HepG2 (cell line): ENCODE measurements around the gene EGFR. TPM values are rescaled to one million over a fixed set of nuclear protein-coding genes. Genes with fewer than 3 reads are reported as not detected.

Experiments
- ASH2L ChIP-seq: fragments of 300-600, 200-600 bp; sonication (generic); IDR thresholded peaks from 2 replicates; pipeline ENCODE4 v1.7.0; 2017; ENCODE audit warnings: low read depth, mild to moderate bottlenecking, moderate library complexity, mixed read lengths, low read length; ENCODE audit not compliant: insufficient read length
- CEBPB ChIP-seq: IDR thresholded peaks from 2 replicates; pipeline ENCODE4 v1.6.1; 2011; ENCODE audit warnings: low read depth, low read length, improper control_type of control experiment, borderline replicate concordance
- CENPX ChIP-seq: sonication (generic); formaldehyde crosslinking; IDR thresholded peaks from 2 replicates; pipeline ENCODE4 v1.9.0; 2021; ENCODE audit warnings: mild to moderate bottlenecking, missing genetic modification reagents, moderate library complexity
- HIVEP1 ChIP-seq: sonication (generic); formaldehyde crosslinking; IDR thresholded peaks from 2 replicates; pipeline ENCODE4 v1.4.0; 2020; ENCODE audit warnings: mild to moderate bottlenecking, missing genetic modification reagents
- HNRNPH1 ChIP-seq: fragments of 200-400 bp; formaldehyde crosslinking; optimal IDR thresholded peaks from 2 replicates; pipeline ENCODE3; 2017; ENCODE audit warnings: mild to moderate bottlenecking, low read depth, low read length
- IKZF4 ChIP-seq: sonication (generic); formaldehyde crosslinking; IDR thresholded peaks from 2 replicates; pipeline ENCODE4 v1.5.1; 2020; ENCODE audit warnings: borderline replicate concordance, mild to moderate bottlenecking, low read depth, missing genetic modification reagents; ENCODE audit errors: not compliant biosample characterization
- JARID2 ChIP-seq: sonication (generic); formaldehyde crosslinking; IDR thresholded peaks from 2 replicates; pipeline ENCODE4 v1.8.1; 2023; ENCODE audit warnings: missing genetic modification reagents, inconsistent platforms; ENCODE audit not compliant: insufficient replicate concordance
- JDP2 ChIP-seq: sonication (generic); formaldehyde crosslinking; IDR thresholded peaks from 2 replicates; pipeline ENCODE4 v1.8.1; 2022; ENCODE audit warnings: missing genetic modification reagents, borderline replicate concordance
- KDM5A ChIP-seq: fragments of 200-600 bp; sonication (generic); IDR thresholded peaks from 2 replicates; pipeline ENCODE4 v1.7.0; 2018; ENCODE audit warnings: antibody characterized with exemption, mild to moderate bottlenecking, low read length, borderline replicate concordance
- MEF2D ChIP-seq: sonication (generic); formaldehyde crosslinking; IDR thresholded peaks from 2 replicates; pipeline ENCODE4 v1.5.1; 2020; ENCODE audit warnings: mild to moderate bottlenecking, missing genetic modification reagents
- NCOA5 ChIP-seq: sonication (generic); formaldehyde crosslinking; IDR thresholded peaks from 2 replicates; pipeline ENCODE4 v1.4.0; 2020; ENCODE audit warnings: missing genetic modification reagents
- PHF20 ChIP-seq: sonication (generic); formaldehyde crosslinking; IDR thresholded peaks from 2 replicates; pipeline ENCODE4 v1.5.0; 2020; ENCODE audit warnings: mild to moderate bottlenecking, missing genetic modification reagents
- POGZ ChIP-seq: sonication (generic); formaldehyde crosslinking; IDR thresholded peaks from 2 replicates; pipeline ENCODE4 v1.4.0; 2020; ENCODE audit warnings: mild to moderate bottlenecking, missing genetic modification reagents
- SOX6 ChIP-seq, 2 experiments: fragments of 450-650 bp in 1 of 2; sonication (generic) in 1 of 2; formaldehyde crosslinking in 1 of 2; IDR thresholded peaks; 2 replicates each; pipeline versions ENCODE4 v1.4.0 to v1.6.1; 2017 to 2020; ENCODE audit warnings: antibody characterized with exemption in 1 of 2, mild to moderate bottlenecking in 1 of 2, missing genetic modification reagents in 1 of 2
- TCF7L2 ChIP-seq: IDR thresholded peaks from 2 replicates; pipeline ENCODE4 v1.6.1; 2011; ENCODE audit warnings: mild to moderate bottlenecking, low read depth, low read length, moderate library complexity
- TGIF2 ChIP-seq: IDR thresholded peaks from 2 replicates; pipeline ENCODE4 v1.6.1; 2016; ENCODE audit warnings: control low read depth, missing compliant biosample characterization
- ZC3H13 ChIP-seq: sonication (generic); formaldehyde crosslinking; IDR thresholded peaks from 2 replicates; pipeline ENCODE4 v1.8.1; 2023; ENCODE audit warnings: mild to moderate bottlenecking, missing genetic modification reagents, moderate library complexity
- ZNF232 ChIP-seq: sonication (generic); formaldehyde crosslinking; IDR thresholded peaks from 2 replicates; pipeline ENCODE4 v1.4.0; 2020; ENCODE audit warnings: missing genetic modification reagents, borderline replicate concordance
- ZNF44 ChIP-seq: sonication (generic); formaldehyde crosslinking; IDR thresholded peaks from 2 replicates; pipeline ENCODE4 v1.5.1; 2020; ENCODE audit warnings: mild to moderate bottlenecking, missing genetic modification reagents
- ZNF891 ChIP-seq: sonication (generic); formaldehyde crosslinking; IDR thresholded peaks from 2 replicates; pipeline ENCODE4 v1.5.0; 2020; ENCODE audit warnings: mild to moderate bottlenecking, missing genetic modification reagents
- polyA plus RNA-seq, 8 experiments: library from polyadenylated mRNA; depleted of rRNA in 3 of 8; stranded (reverse) in 7 of 8; unstranded in 1 of 8; fragments of >200 nt; fragmentation: Illumina TruSeq in 4 of 8; extraction: Trizol in 4 of 8; gene quantifications; 2 replicates each; pipeline versions ENCODE4 v1.2.1 to v1.2.3, GENCODE V29; 2011 to 2016; ENCODE audit warnings: low read depth in 4 of 8, missing spikeins in 1 of 8, mixed read lengths in 1 of 8; ENCODE audit not compliant: insufficient read depth in 1 of 8
- total RNA-seq, 5 experiments: library from RNA; depleted of rRNA; stranded (reverse); fragments of >200 nt; fragmentation: Illumina TruSeq; extraction: Trizol; gene quantifications; 2 replicates each; pipeline ENCODE4 v1.2.3, GENCODE V29; 2016; ENCODE audit warnings: low read depth in 1 of 5
- TF ChIP-seq, protein P1 (sequence below): sonication (generic); formaldehyde crosslinking; IDR thresholded peaks from 2 replicates; pipeline ENCODE4 v1.4.0; 2020; ENCODE audit warnings: missing genetic modification reagents
- TF ChIP-seq, protein P2 (sequence below): sonication (generic); formaldehyde crosslinking; IDR thresholded peaks from 2 replicates; pipeline ENCODE4 v1.4.0; 2020; ENCODE audit warnings: mild to moderate bottlenecking, missing genetic modification reagents
- TF ChIP-seq, protein P3 (sequence below): sonication (generic); formaldehyde crosslinking; IDR thresholded peaks from 2 replicates; pipeline ENCODE4 v1.4.0; 2020; ENCODE audit warnings: missing genetic modification reagents, low read depth, mild to moderate bottlenecking, borderline replicate concordance
- TF ChIP-seq, protein P4 (sequence below): IDR thresholded peaks from 2 replicates; pipeline ENCODE4 v1.6.1; 2012; ENCODE audit warnings: low read length, improper control_type of control experiment

EGFR gene
- total and polyA plus RNA-seq, 2 of the 13 experiments (the other 11 are each of a cell fraction or from before 2014, with no cell fraction given) = 7.0 to 10.0 TPM

DNA sequence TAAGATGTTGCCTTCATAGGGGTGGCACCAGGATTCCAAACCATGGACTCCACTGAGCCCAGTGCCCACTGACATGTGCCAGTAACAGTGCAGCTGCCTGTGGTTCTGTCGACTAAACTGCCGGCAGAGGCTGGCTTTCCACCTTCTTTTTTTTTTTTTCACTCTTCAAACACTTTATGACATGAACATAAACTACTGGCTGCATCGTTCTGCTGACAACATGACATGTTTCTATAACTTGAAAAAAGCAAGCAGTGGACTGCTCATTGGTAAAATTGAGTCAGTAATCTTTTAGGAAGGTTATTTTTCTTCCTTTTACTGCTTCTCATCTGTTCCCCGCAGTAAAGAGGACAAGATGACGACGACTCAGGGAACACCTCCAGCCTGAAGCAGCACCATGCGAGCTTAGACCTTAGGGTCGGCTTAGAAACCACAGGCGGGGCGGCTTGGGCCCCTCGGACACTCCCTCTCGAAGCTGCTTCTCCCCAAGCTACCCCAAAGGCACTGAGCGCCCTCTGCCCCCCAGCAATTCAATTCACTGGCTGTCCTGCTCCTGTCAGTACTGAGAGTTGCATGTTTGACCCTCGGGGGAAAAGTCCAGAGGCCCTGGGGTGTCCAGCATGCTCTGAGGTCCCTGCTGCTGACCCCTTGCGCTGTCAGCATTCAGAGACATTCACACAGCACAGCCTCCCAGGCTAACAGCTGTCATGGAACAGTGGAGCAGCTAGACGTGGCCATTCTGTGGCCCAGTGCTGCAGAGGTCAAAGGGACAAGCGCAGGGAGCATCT is 112.5 kb downstream of the EGFR start (continued):
- TF ChIP-seq NCOA5 (CRISPR knock-in tag) = no peak
- TF ChIP-seq, protein P1, sequence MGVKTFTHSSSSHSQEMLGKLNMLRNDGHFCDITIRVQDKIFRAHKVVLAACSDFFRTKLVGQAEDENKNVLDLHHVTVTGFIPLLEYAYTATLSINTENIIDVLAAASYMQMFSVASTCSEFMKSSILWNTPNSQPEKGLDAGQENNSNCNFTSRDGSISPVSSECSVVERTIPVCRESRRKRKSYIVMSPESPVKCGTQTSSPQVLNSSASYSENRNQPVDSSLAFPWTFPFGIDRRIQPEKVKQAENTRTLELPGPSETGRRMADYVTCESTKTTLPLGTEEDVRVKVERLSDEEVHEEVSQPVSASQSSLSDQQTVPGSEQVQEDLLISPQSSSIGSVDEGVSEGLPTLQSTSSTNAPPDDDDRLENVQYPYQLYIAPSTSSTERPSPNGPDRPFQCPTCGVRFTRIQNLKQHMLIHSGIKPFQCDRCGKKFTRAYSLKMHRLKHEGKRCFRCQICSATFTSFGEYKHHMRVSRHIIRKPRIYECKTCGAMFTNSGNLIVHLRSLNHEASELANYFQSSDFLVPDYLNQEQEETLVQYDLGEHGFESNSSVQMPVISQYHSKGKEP (CRISPR knock-in tag) = no peak
- TF ChIP-seq ZNF891 (CRISPR knock-in tag) = no peak
- TF ChIP-seq CEBPB = no peak
- no peak for TF ChIP-seq ZNF232 (CRISPR knock-in tag)
- TF ChIP-seq SOX6 (IDR thresholded peaks at IDR 0.05) = no peak
- TF ChIP-seq SOX6 (CRISPR knock-in tag; IDR thresholded peaks at IDR 0.05) = peak; percentile 34; the same call in 1 of the 2 replicates
- TF ChIP-seq, protein P2, sequence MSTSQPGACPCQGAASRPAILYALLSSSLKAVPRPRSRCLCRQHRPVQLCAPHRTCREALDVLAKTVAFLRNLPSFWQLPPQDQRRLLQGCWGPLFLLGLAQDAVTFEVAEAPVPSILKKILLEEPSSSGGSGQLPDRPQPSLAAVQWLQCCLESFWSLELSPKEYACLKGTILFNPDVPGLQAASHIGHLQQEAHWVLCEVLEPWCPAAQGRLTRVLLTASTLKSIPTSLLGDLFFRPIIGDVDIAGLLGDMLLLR (CRISPR knock-in tag) = no peak
- no peak for TF ChIP-seq KDM5A
- no peak for TF ChIP-seq CENPX (CRISPR knock-in tag)
- TF ChIP-seq, protein P3, sequence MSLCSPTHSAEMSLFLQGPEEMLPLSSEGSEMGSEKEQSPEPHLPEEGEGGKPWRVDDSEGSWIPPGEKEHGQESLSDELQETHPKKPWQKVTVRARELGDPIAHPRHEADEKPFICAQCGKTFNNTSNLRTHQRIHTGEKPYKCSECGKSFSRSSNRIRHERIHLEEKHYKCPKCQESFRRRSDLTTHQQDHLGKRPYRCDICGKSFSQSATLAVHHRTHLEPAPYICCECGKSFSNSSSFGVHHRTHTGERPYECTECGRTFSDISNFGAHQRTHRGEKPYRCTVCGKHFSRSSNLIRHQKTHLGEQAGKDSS (CRISPR knock-in tag) = no peak
- no peak for TF ChIP-seq TCF7L2
- no peak for TF ChIP-seq MEF2D
- no peak for TF ChIP-seq JARID2 (CRISPR knock-in tag)
- TF ChIP-seq HIVEP1 (CRISPR knock-in tag) = no peak
- TF ChIP-seq TGIF2 (CRISPR knock-in tag) = no peak
- TF ChIP-seq, protein P4, sequence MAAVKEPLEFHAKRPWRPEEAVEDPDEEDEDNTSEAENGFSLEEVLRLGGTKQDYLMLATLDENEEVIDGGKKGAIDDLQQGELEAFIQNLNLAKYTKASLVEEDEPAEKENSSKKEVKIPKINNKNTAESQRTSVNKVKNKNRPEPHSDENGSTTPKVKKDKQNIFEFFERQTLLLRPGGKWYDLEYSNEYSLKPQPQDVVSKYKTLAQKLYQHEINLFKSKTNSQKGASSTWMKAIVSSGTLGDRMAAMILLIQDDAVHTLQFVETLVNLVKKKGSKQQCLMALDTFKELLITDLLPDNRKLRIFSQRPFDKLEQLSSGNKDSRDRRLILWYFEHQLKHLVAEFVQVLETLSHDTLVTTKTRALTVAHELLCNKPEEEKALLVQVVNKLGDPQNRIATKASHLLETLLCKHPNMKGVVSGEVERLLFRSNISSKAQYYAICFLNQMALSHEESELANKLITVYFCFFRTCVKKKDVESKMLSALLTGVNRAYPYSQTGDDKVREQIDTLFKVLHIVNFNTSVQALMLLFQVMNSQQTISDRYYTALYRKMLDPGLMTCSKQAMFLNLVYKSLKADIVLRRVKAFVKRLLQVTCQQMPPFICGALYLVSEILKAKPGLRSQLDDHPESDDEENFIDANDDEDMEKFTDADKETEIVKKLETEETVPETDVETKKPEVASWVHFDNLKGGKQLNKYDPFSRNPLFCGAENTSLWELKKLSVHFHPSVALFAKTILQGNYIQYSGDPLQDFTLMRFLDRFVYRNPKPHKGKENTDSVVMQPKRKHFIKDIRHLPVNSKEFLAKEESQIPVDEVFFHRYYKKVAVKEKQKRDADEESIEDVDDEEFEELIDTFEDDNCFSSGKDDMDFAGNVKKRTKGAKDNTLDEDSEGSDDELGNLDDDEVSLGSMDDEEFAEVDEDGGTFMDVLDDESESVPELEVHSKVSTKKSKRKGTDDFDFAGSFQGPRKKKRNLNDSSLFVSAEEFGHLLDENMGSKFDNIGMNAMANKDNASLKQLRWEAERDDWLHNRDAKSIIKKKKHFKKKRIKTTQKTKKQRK = no peak
- peak; percentile 31 for TF ChIP-seq ASH2L
- peak; percentile 75 for TF ChIP-seq POGZ (CRISPR knock-in tag)
- no peak for TF ChIP-seq ZNF44 (CRISPR knock-in tag)
- no peak for TF ChIP-seq HNRNPH1
- no peak for TF ChIP-seq PHF20 (CRISPR knock-in tag)
- no peak for TF ChIP-seq IKZF4 (CRISPR knock-in tag)
- TF ChIP-seq ZC3H13 (CRISPR knock-in tag) = no peak
- no peak for TF ChIP-seq JDP2
